Measurements from ENCODE around the gene SCYGR8.

GRCh38 chr2:227701556-227701955 lies 44.1 kb upstream of the SCYGR8 start:
- TF ChIP-seq POLR2A (IDR thresholded peaks at IDR 0.05) (no peak), CTCF (IDR thresholded peaks at IDR 0.05) (no peak), POLR2AphosphoS5 (IDR thresholded peaks at IDR 0.05) (no peak), EP300 (IDR thresholded peaks at IDR 0.05; ENCODE audit: low read depth) (no peak)
